ENCODE data around the gene CRIP3.
"Not testable (repeated sequence)": the region's sequence is repeated elsewhere in the genome, so short reads cannot be mapped to it uniquely, and the experiment has no call there.

The CRIP3 gene, protein sequence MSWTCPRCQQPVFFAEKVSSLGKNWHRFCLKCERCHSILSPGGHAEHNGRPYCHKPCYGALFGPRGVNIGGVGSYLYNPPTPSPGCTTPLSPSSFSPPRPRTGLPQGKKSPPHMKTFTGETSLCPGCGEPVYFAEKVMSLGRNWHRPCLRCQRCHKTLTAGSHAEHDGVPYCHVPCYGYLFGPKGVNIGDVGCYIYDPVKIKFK

DNA sequence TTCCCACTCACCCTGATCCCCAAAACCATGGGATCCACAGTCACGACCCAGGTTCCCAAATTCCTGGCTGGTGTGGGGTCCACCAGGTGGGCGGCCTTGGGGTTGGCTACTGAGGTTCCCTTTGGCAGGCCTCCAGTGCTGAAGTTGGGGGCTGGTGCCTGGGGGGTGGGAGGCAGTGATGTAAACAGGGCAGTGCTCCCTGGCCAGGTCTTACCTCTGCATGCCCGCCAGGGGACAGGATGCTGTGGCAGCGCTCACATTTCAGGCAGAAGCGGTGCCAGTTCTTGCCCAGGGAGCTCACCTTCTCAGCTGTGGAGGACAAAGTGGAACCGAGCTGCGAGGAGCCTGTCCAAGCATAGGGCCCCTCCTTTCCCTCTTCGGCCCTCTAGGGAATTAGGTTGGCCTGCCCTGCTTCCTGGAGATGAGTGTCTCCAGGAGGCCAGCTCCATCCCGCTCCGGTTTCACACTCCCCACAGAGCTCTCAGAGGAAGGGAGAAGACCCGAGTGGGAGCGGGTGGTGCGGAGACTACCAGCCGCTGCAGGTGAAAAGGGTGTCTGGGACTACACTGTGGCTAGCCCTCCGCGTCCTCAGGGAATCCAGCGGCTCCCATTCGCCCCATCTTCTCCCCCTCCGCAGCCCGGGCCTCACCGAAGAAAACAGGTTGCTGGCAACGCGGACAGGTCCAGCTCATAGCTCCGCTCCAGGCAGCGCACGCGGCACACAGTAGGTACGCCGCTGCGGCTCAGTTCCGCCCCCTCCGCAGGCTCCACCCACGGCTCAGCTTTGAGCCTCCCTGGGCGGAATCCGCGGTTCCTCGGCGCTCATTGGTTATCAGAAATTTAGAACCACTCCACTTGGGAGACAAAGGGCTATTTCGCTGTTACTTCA lies at the start of gene CRIP3:
TSS of gene CRIP3 (minus strand) at position 726 of the 889 bp plus-strand sequence. CDS start at position 692, 34 bp downstream.
- no peak for DNase-seq (ENCODE audit: low read depth)

DNA sequence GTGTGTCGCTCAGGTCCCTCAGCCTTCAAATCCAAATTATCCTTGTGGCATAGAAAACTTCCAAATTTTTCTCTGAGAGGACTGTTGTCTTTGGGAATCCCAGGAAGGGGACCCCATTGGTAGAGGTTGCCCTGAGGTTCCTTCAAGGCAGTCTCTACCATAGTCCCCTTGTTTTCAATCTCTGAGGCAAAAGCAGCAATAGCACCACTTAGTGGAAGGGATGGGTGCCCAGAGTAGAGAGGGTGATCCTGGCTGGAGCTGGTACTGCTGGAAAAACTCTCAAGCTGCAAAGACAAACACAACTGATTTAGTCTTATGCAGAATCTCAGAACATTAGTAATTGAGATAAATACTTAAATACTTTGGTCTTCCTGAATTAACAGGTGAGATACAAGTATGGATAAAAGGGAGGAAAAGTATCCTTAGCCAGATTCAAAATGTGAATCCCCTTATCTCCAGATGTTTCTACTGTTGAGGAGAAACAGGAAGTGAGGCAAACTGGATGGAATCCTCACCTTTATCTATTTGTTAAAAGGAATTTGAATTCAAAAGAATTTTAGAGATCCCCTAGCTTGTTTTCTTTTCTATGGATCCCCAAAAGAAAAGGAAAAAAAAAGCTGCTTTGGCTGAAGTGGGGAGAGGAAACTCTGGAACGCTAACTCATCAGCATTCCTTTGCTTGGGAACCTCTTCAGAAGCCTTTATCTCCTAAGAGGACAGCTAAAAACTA lies 47.4 kb upstream of the CRIP3 start:
- DNase-seq (ENCODE audit: low read depth) = peak; percentile 8

DNA sequence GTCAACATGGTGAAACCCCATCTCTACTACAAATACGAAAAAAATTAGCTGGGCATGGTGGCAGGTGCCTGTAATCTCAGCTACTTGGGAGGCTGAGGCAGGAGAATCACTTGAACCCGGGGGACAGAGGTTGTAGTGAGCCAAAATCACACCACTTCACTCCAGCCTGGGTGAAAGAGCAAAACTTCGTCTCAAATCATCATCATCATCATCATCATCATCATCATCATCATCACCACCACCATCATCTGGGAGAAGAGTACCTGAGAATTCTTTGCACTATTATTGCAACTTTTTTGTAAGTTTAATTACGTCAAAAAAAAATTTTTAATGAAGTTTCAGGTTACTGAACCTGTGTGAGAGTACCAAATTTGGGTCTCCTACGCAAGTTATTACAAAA lies 43.3 kb upstream of the CRIP3 start:
- not testable (repeated sequence) for DNase-seq (ENCODE audit: low read depth)

DNA sequence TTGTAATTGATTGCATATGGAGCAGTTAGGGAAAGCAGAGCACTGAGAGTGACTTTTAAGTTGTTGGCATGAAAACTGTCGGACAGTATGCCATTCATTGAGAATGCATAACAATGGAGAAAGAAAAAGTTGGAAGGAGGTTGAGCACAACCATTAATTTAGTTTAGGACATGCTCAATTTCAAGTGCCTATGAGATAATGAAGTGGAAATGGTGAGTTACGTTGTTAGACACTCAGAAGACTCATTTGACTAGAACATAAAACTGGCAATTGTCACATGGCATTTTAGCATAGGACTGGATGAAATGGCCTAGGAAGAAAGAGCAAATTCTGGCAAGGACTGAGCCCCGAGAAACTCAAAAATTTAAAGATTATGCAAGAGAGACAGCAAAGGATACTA lies 38.8 kb upstream of the CRIP3 start:
- DNase-seq (ENCODE audit: low read depth) = no peak

DNA sequence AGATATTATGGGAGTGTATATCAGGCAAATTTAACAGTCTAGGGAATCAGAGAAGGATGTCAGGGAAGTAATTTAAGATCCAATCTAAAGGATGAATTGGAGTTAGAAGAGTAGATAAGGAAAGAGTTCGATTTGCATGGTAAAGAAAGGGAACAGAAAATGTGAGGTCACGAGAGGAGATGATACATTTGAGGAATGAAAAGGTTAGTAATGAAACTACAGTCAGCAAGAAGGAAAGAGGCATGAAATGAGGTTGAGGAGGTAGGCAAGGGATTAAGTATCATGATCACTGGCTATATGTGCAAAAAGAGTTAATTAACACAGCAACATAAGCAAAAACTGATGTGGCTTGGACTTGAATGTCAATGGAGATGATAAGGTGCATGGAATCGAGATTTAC lies 38.4 kb upstream of the CRIP3 start:
- DNase-seq (ENCODE audit: low read depth) = no peak

DNA sequence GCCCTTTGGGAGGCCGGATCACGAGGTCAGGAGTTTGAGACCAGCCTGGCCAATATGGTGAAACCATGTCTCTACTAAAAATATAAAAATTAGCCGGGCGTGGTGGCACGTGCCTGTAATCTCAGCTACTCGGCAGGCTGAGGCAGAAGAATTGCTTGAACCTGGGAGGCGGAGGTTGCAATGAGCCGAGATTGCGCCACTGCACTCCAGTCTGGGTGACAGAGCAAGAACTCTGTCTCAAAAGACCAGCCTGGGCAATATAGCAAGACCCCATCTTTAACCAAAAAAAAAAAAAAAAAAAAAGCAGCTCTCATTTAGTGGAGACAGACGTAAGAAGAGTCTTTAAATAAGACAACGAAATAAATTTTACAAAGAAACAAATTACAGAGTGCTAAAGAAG lies 37.6 kb upstream of the CRIP3 start:
- DNase-seq (ENCODE audit: low read depth) = not testable (repeated sequence)

DNA sequence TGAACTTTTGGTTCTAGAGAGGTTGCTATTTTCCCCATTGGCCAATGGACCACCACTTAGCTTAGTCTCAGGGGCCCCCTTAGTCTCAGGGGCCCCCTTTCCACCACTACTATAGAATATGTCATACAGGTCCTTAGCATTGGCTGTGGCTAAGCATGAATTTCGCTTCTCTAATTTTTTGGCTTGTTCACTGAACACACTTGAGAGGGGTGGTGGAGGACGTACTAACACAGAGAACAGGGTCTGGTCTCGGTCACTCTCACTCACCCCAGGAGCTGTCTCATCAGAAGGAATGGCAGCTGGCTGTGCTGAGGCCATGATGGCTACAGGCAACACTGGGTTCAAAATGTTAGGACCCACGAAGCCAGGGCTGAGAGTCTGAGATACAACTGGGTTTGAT lies 30.5 kb upstream of the CRIP3 start:
- DNase-seq (ENCODE audit: low read depth) = no peak

DNA sequence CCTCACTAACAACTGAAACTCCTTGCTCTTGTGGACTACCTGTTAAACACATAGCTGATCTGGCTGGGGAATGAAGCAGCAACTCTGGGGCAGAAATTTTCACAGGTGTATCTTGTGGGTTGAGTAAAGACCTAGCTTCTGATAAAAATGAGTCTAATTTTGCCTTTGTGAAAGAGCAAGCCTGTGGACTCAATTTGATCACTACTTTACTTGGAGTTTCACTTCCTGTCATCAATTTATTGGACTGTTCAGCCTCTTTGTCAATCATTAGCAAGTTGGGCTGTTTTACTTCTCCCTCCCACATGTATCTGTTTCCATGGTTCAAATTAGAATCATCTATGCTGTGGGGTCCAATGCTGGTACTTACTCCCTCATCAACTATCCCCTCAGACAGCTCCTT lies 29.6 kb upstream of the CRIP3 start:
- DNase-seq (ENCODE audit: low read depth) = no peak

DNA sequence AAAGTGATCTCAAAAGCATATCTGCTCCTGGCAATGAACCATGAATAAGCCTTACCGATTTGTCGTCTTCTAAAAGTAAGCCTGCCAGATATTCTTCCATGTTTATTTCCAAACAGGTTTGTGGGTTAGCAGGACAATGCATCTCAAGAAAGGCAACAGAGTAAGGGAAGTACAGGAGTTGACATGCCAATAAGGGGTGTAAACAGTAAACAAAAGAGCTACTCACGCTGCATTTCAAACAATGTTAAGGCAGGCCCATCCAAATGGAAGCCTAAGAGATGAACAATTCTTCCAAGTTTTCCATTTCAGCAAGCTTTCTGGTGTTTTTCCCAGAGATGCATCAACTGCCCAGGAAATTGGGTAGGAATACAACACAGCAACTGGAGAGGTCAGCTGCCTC lies 27.8 kb upstream of the CRIP3 start:
- DNase-seq (ENCODE audit: low read depth) = no peak

DNA sequence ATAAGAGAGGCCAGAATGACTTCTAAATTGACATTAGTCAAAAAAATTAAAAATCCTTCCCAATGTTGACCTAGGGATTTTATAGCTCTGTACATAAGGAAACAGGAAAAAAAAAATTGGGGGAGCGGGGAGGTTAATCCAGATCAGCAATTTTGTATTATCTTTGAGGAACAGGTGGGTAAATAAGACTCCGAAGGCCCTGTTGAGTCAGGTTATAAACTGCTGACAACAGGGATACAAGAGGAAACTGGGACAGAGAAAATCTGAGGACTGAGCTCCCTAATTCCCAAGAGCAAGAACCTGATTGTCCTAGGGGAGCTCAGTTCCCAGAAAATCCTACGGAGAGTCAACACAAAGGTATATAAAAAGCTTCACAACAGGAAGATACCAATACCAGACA lies 26.8 kb upstream of the CRIP3 start:
- no peak for DNase-seq (ENCODE audit: low read depth)

DNA sequence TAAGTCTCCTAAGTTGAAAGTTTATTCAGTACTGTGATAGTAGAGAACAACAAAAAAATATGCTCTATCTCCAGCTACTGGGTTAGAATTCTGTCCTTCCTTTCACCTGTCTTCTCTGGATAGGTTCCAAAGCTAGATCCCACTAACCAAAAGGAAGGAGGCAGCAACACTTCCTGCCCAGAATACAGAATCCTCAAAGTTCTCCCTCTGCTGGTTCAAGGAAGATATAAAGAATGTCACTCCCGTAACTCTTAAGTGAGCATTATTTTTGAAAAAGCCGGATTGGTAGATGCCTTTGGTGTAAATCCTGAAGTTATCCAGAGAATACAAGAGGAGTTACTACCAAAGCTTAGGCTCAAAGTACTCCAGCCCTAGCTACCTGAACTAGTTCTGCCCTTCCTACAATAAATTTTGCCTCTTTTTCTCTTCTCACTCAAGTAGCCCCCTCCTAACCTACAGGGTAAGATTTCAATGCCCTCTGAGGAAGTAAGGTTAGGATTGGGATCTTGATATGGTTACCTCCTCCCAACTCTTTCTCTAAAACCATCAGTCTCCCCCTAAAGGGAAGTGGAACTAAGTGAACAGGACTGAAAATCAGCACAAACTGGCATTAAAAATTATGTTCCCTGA lies 26.0 kb upstream of the CRIP3 start:
- DNase-seq (ENCODE audit: low read depth) = peak; percentile 60

DNA sequence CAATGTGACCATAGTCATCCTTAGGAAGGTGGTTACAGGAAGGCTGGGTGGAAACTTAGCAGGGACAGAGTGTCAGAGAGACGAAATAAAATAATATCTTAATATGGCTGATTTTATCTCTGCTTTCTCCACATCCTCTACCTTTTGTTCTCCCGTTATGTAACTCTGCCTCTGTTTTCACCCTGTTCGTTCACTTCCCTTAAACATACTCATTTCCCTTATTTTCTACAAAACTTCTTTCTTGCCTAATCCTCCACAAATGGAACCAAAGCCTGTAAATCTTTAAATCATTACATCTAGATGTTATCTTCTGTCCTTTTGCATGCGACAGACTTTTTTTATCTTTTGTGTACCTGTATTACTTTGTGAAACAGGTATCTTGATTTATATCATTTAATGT lies 23.3 kb upstream of the CRIP3 start:
- no peak for DNase-seq (ENCODE audit: low read depth)

DNA sequence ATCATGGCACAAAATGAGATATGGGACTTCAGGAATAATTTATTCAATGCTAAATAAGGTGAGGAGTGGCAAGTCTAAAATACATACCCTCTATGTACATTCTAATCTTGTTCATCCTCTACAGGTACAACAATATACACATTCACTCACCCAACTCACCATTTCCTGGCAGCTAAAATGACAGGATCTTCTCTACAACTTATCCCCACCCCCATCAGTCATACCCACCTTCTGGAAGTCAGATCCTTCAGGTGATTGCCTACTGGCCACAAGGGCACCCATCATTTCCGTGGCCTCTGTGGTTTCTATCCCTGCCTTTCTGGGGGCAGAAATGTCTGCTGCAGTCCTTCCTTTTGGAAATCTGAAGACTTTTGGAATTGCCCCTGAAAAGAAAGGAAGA lies 22.8 kb upstream of the CRIP3 start:
- DNase-seq (ENCODE audit: low read depth) = no peak

DNA sequence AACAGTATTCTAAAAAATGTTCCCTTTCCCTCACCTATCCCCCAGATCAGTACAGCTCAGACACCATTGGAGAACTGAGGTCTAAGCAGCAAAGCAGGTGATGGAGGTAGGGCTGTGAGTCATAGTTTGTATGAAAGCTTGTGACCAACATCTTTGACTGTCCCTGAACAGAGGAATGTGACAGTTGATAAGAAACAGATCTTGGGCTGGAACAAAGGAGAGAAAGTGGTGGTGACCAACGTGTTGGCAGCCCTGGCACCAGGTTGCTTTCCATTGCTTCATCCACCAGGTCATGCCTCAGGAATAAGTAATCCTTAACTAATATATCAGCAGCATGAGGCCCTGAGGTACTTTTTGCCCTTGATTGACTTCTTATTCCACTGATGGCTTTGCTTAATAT lies 19.9 kb upstream of the CRIP3 start:
- DNase-seq (ENCODE audit: low read depth) = no peak

DNA sequence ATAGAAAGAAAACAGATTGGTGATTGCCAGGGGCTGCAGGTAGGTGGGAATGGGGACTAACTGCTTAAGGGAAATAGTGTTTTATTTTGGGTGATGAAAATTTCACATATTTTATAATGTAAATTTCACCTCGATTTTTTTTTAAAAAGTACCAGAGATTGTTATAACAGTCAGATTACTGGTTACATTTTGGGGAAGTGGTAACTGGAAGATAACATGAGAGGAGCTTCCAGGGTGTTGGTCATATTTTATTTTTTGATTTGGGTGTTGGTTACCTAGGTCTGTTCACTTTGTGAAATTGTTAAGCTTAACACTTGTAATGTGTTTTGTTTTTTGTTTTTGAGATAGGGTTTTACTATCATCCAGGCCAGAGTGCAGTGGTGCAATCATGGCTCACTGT lies 17.2 kb upstream of the CRIP3 start:
- no peak for DNase-seq (ENCODE audit: low read depth)

DNA sequence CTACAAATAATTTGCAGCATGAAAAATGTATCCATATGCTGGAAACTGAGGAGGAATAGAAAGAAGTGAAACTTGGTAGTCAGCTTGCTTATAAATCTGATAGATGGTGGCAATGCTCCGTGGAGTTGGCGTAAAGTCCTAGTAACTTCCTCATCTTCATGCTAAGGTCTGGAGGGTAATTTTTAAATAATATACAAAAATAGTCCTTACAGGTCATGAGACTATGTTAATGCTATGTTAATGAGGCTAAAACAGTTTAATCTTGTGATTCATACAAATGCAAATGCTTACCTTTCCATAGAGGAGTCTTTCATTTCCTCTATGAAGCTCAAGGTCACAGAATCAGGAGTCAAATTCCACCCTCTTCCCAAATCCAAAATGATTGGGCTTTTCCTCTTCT lies 9.4 kb upstream of the CRIP3 start:
- no peak for DNase-seq (ENCODE audit: low read depth)

DNA sequence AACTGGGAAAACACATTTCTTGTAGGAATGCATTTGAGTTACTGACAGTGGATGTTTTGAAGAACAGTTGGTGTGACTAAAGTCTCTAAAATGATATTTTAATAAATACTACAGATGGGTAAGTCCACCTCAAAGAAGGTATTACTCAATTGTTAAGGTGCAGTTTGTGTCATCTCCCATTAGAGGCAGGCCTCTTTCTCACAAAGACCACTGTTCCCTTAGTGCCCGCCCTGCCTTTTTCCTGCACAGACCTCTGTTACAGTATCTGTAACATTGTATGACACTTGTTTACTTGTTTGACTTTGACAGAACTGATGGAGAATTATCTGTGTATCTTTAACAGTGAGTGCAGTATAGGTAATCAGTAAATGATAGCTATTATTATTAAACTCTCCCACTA lies 5.2 kb upstream of the CRIP3 start:
- no peak for DNase-seq (ENCODE audit: low read depth)

DNA sequence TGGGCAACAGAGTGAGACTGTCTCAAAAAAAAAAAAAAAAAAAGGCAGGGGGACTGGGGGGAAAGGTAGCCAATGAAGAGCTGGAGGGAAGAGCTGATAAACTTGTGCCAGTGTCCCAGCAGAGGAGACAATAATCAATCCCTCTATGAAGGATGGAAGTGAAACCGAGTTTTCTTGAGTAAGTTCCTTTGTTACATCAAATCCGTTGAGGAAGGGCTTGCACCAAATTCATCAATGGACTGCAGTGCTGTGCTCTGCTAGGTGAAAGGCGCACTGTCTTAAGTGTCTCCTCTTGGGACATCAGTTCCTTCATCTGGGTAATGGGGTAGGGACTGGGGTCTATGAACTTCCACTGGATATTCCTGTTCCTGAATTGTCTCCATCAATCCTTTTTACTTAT lies 3.0 kb upstream of the CRIP3 start:
- DNase-seq (ENCODE audit: low read depth) = no peak

DNA sequence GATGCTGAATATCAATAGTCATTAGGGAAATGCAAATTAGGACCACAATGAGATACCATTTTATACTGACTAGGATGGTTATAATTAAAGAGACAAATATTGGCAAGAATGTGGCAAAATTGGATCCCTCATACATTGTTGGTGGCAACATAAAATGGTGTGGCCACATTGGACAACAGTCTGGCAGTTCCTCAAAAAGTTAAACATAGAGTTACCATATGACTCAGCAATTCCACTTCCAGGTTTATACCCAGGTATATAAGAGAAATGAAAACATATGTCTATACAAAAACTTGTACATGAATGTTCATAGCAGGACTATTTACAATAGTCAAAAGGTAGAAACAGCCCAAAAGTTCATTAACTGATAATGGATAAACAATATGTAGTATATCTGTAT lies 2.0 kb upstream of the CRIP3 start:
- DNase-seq (ENCODE audit: low read depth) = no peak

DNA sequence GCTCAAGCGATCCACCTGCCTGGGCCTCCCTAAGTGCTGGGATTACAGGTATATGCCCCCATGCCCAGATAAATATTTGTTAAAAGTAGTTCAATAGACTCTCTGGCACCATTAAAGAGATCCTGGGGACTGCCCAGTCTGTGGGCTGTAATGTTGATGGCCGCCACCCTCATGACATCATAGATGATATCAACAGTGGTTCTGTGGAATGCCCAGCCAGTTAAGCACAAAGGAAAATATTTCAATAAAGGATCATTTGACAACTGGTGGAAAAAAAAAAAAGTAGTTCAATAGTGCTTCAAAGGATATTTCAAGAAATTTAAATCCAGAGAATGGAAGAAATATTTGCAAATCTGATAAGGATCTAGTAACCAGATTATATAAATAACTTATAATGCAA lies 1.5 kb upstream of the CRIP3 start:
- DNase-seq (ENCODE audit: low read depth) = no peak

DNA sequence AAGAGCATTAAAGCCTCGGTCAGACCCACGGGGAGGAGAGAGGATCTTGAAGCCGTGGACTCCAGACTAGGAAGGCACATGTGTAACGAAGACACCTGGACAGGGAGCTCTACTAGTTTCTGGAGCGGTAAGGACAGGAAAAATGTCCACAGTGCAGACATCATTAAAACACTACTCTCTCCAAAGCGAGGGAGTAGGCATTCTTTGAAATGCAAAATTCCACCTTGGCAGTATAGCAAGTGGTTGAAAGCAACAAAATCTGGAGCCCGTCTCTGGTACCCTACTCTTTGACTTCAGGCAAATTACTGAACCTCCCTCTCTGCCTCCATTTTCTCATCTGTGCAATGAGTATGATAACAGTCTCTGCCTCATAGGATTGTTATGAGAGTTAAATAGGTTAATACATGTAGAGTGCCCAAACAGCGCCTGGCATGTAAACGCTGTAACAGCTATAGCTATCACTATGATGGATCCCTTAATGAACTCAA lies 408 bp upstream of the CRIP3 start:
- DNase-seq (ENCODE audit: low read depth) = no peak

DNA sequence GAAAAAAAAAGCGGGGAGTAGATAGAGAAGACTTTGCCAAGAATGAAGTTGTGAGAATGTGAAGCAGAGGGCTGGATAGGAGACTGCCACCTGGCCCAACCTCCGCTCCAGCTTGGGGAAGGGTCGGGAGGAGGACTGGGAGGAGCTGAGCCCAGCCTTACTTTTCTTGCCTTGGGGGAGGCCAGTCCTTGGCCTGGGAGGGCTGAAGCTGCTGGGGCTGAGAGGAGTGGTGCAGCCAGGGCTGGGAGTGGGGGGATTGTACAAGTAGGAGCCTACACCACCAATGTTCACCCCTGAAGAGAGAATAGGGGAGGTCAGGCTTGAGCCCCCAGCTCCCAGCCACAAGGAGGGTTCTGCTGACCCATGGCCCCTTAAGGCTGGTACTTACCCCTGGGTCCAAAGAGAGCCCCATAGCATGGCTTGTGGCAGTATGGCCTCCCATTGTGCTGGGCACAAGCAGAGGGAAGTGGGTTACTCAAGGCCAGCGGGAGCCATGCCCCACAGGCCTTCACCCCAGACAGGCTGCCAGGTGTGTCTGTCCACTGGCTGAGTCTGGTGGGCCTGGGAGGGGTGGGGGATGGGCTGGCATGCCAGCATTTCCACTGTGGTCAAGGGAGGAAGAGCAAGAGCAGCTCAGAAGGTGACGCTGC lies 1.1 kb downstream of the CRIP3 start:
- DNase-seq (ENCODE audit: low read depth) = no peak
